Adipocyte (in vitro differentiated cells): Measurements from ENCODE around the gene SLC39A7.

Experiments
- DNase-seq: peaks from one replicate; pipeline ENCODE4 v3.0.0-alpha.2; 2015; ENCODE audit warnings: low read depth
- H3K27me3 ChIP-seq: replicated peaks from 2 replicates; pipeline ENCODE4 v1.7.0; 2013; ENCODE audit warnings: mild to moderate bottlenecking, low read length, moderate library complexity; ENCODE audit not compliant: control insufficient read depth, insufficient read depth
- H3K36me3 ChIP-seq: 2 replicates; pipeline ENCODE4 v1.7.0; 2013; ENCODE audit warnings: low read length, mild to moderate bottlenecking, moderate library complexity; ENCODE audit not compliant: control insufficient read depth, insufficient read depth, severe bottlenecking
- H3K4me1 ChIP-seq: 2 replicates; pipeline ENCODE4 v1.7.0; 2013; ENCODE audit warnings: mild to moderate bottlenecking, low read length, moderate library complexity; ENCODE audit not compliant: control insufficient read depth, insufficient read depth
- H3K4me3 ChIP-seq: 2 replicates; pipeline ENCODE4 v1.7.0; 2013; ENCODE audit warnings: mild to moderate bottlenecking, low read length, moderate library complexity
- H3K9ac ChIP-seq: 2 replicates; pipeline ENCODE4 v1.7.0; 2013; ENCODE audit warnings: mild to moderate bottlenecking, low read length, moderate library complexity
- H3K9me3 ChIP-seq: 2 replicates; pipeline ENCODE4 v1.7.0; 2013; ENCODE audit warnings: mild to moderate bottlenecking, low read length, moderate library complexity; ENCODE audit not compliant: control insufficient read depth

The SLC39A7 gene

GRCh38 chr6:33209856-33210255 is 9.2 kb downstream of the SLC39A7 start:
- Histone ChIP-seq H3K9me3 (no peaks in the 10 kb centered on the region), H3K9ac (no peak overlapping the region), H3K4me1 (peaks cover 35% of the 10 kb centered on the region), H3K36me3 (peaks cover 17% of the 10 kb centered on the region), H3K4me3 (no peak overlapping the region), H3K27me3 (no peaks in the 10 kb centered on the region)
- DNase-seq, result no peak

GRCh38 chr6:33211136-33211535 is 10.5 kb downstream of the SLC39A7 start:
- H3K9ac ChIP-seq, result no peak overlapping the region
- DNase-seq, result no peak
- H3K9me3 ChIP-seq, result no peaks in the 10 kb centered on the region
- no peak overlapping the region for H3K4me3 ChIP-seq
- peaks cover 25% of the 10 kb centered on the region for H3K4me1 ChIP-seq
- no peaks in the 10 kb centered on the region for H3K27me3 ChIP-seq
- H3K36me3 ChIP-seq, result peaks cover 17% of the 10 kb centered on the region

GRCh38 chr6:33211666-33212422 is 11.2 kb downstream of the SLC39A7 start:
- no peak for DNase-seq
- Histone ChIP-seq H3K9me3 (no peaks in the 10 kb centered on the region), H3K4me1 (peaks cover 21% of the 10 kb centered on the region), H3K36me3 (peaks cover 17% of the 10 kb centered on the region), H3K27me3 (no peaks in the 10 kb centered on the region), H3K4me3 (no peak overlapping the region), H3K9ac (peak overlapping the region; percentile 89)

GRCh38 chr6:33212857-33213165 is 12.1 kb downstream of the SLC39A7 start:
- Histone ChIP-seq H3K36me3 (peaks cover 17% of the 10 kb centered on the region), H3K27me3 (no peaks in the 10 kb centered on the region), H3K9ac (peak overlapping the region; percentile 89), H3K9me3 (no peaks in the 10 kb centered on the region), H3K4me3 (peak overlapping the region; percentile 84), H3K4me1 (peaks cover 16% of the 10 kb centered on the region)
- DNase-seq, result no peak

GRCh38 chr6:33213166-33213988 is 12.7 kb downstream of the SLC39A7 start:
- peak overlapping the region; percentile 89 for H3K9ac ChIP-seq
- peak overlapping the region; percentile 84 for H3K4me3 ChIP-seq
- DNase-seq, result peak; percentile 53
- peaks cover 16% of the 10 kb centered on the region for H3K4me1 ChIP-seq
- peaks cover 17% of the 10 kb centered on the region for H3K36me3 ChIP-seq
- no peaks in the 10 kb centered on the region for H3K9me3 ChIP-seq
- no peaks in the 10 kb centered on the region for H3K27me3 ChIP-seq

GRCh38 chr6:33213989-33214335 is 13.3 kb downstream of the SLC39A7 start:
- H3K9ac ChIP-seq, result peak overlapping the region; percentile 89
- peaks cover 17% of the 10 kb centered on the region for H3K36me3 ChIP-seq
- H3K4me1 ChIP-seq, result peaks cover 13% of the 10 kb centered on the region
- DNase-seq, result no peak
- H3K9me3 ChIP-seq, result no peaks in the 10 kb centered on the region
- peak overlapping the region; percentile 84 for H3K4me3 ChIP-seq
- no peaks in the 10 kb centered on the region for H3K27me3 ChIP-seq

GRCh38 chr6:33215271-33216116 is 14.8 kb downstream of the SLC39A7 start:
- Histone ChIP-seq H3K27me3 (peaks cover 5% of the 10 kb centered on the region), H3K4me1 (peaks cover 12% of the 10 kb centered on the region), H3K36me3 (peaks cover 4% of the 10 kb centered on the region), H3K4me3 (no peak overlapping the region), H3K9ac (no peak overlapping the region), H3K9me3 (no peaks in the 10 kb centered on the region)
- DNase-seq, result no peak

GRCh38 chr6:33216117-33216649 is 15.5 kb downstream of the SLC39A7 start:
- Histone ChIP-seq H3K36me3 (no peaks in the 10 kb centered on the region), H3K4me3 (no peak overlapping the region), H3K4me1 (peaks cover 12% of the 10 kb centered on the region), H3K9ac (no peak overlapping the region), H3K9me3 (no peaks in the 10 kb centered on the region), H3K27me3 (peaks cover 5% of the 10 kb centered on the region)
- DNase-seq, result no peak

GRCh38 chr6:33217246-33217645 is 16.6 kb downstream of the SLC39A7 start:
- H3K9me3 ChIP-seq, result no peaks in the 10 kb centered on the region
- peaks cover 9% of the 10 kb centered on the region for H3K27me3 ChIP-seq
- no peak overlapping the region for H3K4me3 ChIP-seq
- H3K9ac ChIP-seq, result no peak overlapping the region
- H3K36me3 ChIP-seq, result no peaks in the 10 kb centered on the region
- no peak for DNase-seq
- peaks cover 12% of the 10 kb centered on the region for H3K4me1 ChIP-seq

GRCh38 chr6:33217681-33218080 is 17.0 kb downstream of the SLC39A7 start:
- H3K4me3 ChIP-seq, result no peak overlapping the region
- peaks cover 9% of the 10 kb centered on the region for H3K4me1 ChIP-seq
- DNase-seq, result no peak
- no peaks in the 10 kb centered on the region for H3K36me3 ChIP-seq
- H3K27me3 ChIP-seq, result peaks cover 9% of the 10 kb centered on the region
- H3K9me3 ChIP-seq, result no peaks in the 10 kb centered on the region
- no peak overlapping the region for H3K9ac ChIP-seq
